ENCODE measurements around the gene SKOR2. TPM values are rescaled to one million over a fixed set of nuclear protein-coding genes. Genes with fewer than 3 reads are reported as not detected.

SKOR2 gene
- total and polyA plus RNA-seq, 2 of the 13 experiments (the other 11 are each of a cell fraction or from before 2014, with no cell fraction given) = not detected

GRCh38 chr18:47175898-47176575, 75.4 kb downstream of the SKOR2 start, which contains the start of gene IER3IP1 (continued):
- TF ChIP-seq RERE (CRISPR knock-in tag; IDR thresholded peaks at IDR 0.05; ENCODE audit: low read depth) = no peak
- no peak for TF ChIP-seq ZNF678 (CRISPR knock-in tag; IDR thresholded peaks at IDR 0.05)
- TF ChIP-seq MED1 (CRISPR knock-in tag; IDR thresholded peaks at IDR 0.05) = peak; percentile 72
- no peak for TF ChIP-seq ATF1 (CRISPR knock-in tag; IDR thresholded peaks at IDR 0.05)
- peak; percentile 80; the same call in 1 of the 2 replicates for TF ChIP-seq ZNF274 (CRISPR knock-in tag; IDR thresholded peaks at IDR 0.05)
- TF ChIP-seq FOXP1 (IDR thresholded peaks at IDR 0.05) = no peak
- TF ChIP-seq FOXP1 (CRISPR knock-in tag; IDR thresholded peaks at IDR 0.05) = no peak
- peak; percentile 77; the same call in 1 of the 2 replicates for TF ChIP-seq ZNF558 (CRISPR knock-in tag; IDR thresholded peaks at IDR 0.05; ENCODE audit: borderline replicate concordance)
- no peak for TF ChIP-seq ZNF7 (CRISPR knock-in tag; IDR thresholded peaks at IDR 0.05)
- TF ChIP-seq HNF1B (CRISPR knock-in tag; IDR thresholded peaks at IDR 0.05) = 0 out of 2 replicates have a peak, but pooled peaks have one; percentile 39
- no peak; the same call in 1 of the 2 replicates for TF ChIP-seq BCL6 (CRISPR knock-in tag; IDR thresholded peaks at IDR 0.05)
- no peak for TF ChIP-seq THAP8 (CRISPR knock-in tag; IDR thresholded peaks at IDR 0.05; ENCODE audit: borderline replicate concordance)
- no peak for TF ChIP-seq HES4 (CRISPR knock-in tag; IDR thresholded peaks at IDR 0.05; ENCODE audit: borderline replicate concordance)
- peak; percentile 84 for TF ChIP-seq GMEB1 (CRISPR knock-in tag; IDR thresholded peaks at IDR 0.05; ENCODE audit: borderline replicate concordance)
- no peak for TF ChIP-seq ZXDC (CRISPR knock-in tag; IDR thresholded peaks at IDR 0.05)
- peak; percentile 95 for TF ChIP-seq ZFY (CRISPR knock-in tag; IDR thresholded peaks at IDR 0.05)
- TF ChIP-seq MIER3 (CRISPR knock-in tag; IDR thresholded peaks at IDR 0.05; ENCODE audit: borderline replicate concordance) = no peak
- TF ChIP-seq ZNF563 (CRISPR knock-in tag; IDR thresholded peaks at IDR 0.05) = no peak

Data from HepG2 (cell line).